ENCODE results near the gene SORCS2. TPM values are rescaled to one million over a fixed set of nuclear protein-coding genes. Genes with fewer than 3 reads are reported as not detected.

Gene SORCS2
- total and polyA plus RNA-seq, 7 donors: 0.18 to 1.5 (median 0.36) TPM

- H3K27ac ChIP-seq: peak overlapping the region; percentile 68
- intact Hi-C loops (cut with DNase I): no loop called here
- no peaks in the 10 kb centered on the region for H3K9me3 ChIP-seq
- ATAC-seq (peak; percentile 30 to 86 (median 44)), DNase-seq (no peak)
- no peaks in the 10 kb centered on the region for H3K36me3 ChIP-seq (ENCODE audit: insufficient read depth in 1 of 2, low read depth in 1 of 2)
- H3K4me1 ChIP-seq: peaks cover 41% of the 10 kb centered on the region
- WGBS, 3 donors: 34 to 41% (median 38%) methylated on average over 12 to 14 of the region's 14 CpGs
- H3K4me3 ChIP-seq: peak overlapping the region; percentile 22
- TF ChIP-seq CTCF (IDR thresholded peaks at IDR 0.05): no peak
- H3K27me3 ChIP-seq (ENCODE audit: insufficient read depth in 3 of 3, low read length in 2 of 3): no peaks in the 10 kb centered on the region
These were observed 63.1 kb downstream of the SORCS2 start for GRCh38 chr4:7255488-7255881.

GRCh38 chr4:7255996-7256395 is 63.7 kb downstream of the SORCS2 start:
- ATAC-seq (peak in 1 of 4 donors; percentile 14), DNase-seq (no peak)
- intact Hi-C loops (cut with DNase I): no loop called here
- H3K27ac ChIP-seq: peak overlapping the region; percentile 68
- H3K9me3 ChIP-seq: no peaks in the 10 kb centered on the region
- H3K4me3 ChIP-seq: peak overlapping the region; percentile 22
- H3K27me3 ChIP-seq (ENCODE audit: insufficient read depth in 3 of 3, low read length in 2 of 3): no peaks in the 10 kb centered on the region
- H3K36me3 ChIP-seq (ENCODE audit: insufficient read depth in 1 of 2, low read depth in 1 of 2): no peaks in the 10 kb centered on the region
- TF ChIP-seq CTCF (IDR thresholded peaks at IDR 0.05): no peak
- 69 to 77% (median 74%) methylated on average over 5 to 6 of the region's 6 CpGs for WGBS, 3 donors
- H3K4me1 ChIP-seq: peaks cover 42% of the 10 kb centered on the region

- no peaks in the 10 kb centered on the region for H3K27me3 ChIP-seq (ENCODE audit: insufficient read depth in 3 of 3, low read length in 2 of 3)
- H3K36me3 ChIP-seq (ENCODE audit: insufficient read depth in 1 of 2, low read depth in 1 of 2): no peaks in the 10 kb centered on the region
- intact Hi-C loops (cut with DNase I): no loop called here
- H3K4me1 ChIP-seq: peaks cover 44% of the 10 kb centered on the region
- peak overlapping the region; percentile 34 for H3K4me3 ChIP-seq
- 20 to 39% (median 21%) methylated on average over 17 of the region's 17 CpGs for WGBS, 3 donors
- ATAC-seq (peak; percentile 51 to 91 (median 80)), DNase-seq (peak; percentile 64 to 88)
- TF ChIP-seq CTCF (IDR thresholded peaks at IDR 0.05): no peak
- H3K9me3 ChIP-seq: no peaks in the 10 kb centered on the region
- peak overlapping the region; percentile 68 for H3K27ac ChIP-seq
These were observed 64.9 kb downstream of the SORCS2 start for GRCh38 chr4:7256984-7257810.

GRCh38 chr4:7259039-7259438 is 66.7 kb downstream of the SORCS2 start:
- no peak for ATAC-seq
- intact Hi-C loops (cut with DNase I): no loop called here
- DNase-seq: no peak

More at GRCh38 chr4:7259039-7259438, 66.7 kb downstream of the SORCS2 start:
- no peaks in the 10 kb centered on the region for H3K36me3 ChIP-seq (ENCODE audit: insufficient read depth in 1 of 2, low read depth in 1 of 2)
- 94 to 95% (median 94%) methylated on average over 7 of the region's 7 CpGs for WGBS, 3 donors
- peaks cover 44% of the 10 kb centered on the region for H3K4me1 ChIP-seq
- no peaks in the 10 kb centered on the region for H3K27me3 ChIP-seq (ENCODE audit: insufficient read depth in 3 of 3, low read length in 2 of 3)
- H3K4me3 ChIP-seq: no peak overlapping the region
- no peak for TF ChIP-seq CTCF (IDR thresholded peaks at IDR 0.05)
- H3K27ac ChIP-seq: no peak overlapping the region
- no peaks in the 10 kb centered on the region for H3K9me3 ChIP-seq

All from psoas muscle (tissue), 8 donors.